Measurements from ENCODE around the gene XCR1. TPM values are rescaled to one million over a fixed set of nuclear protein-coding genes. Genes with fewer than 3 reads are reported as not detected.
"Not testable (repeated sequence)": the region's sequence is repeated elsewhere in the genome, so short reads cannot be mapped to it uniquely, and the experiment has no call there.

The XCR1 gene
- total and polyA plus RNA-seq, 2 experiments from 2014 or later, result not detected

DNA sequence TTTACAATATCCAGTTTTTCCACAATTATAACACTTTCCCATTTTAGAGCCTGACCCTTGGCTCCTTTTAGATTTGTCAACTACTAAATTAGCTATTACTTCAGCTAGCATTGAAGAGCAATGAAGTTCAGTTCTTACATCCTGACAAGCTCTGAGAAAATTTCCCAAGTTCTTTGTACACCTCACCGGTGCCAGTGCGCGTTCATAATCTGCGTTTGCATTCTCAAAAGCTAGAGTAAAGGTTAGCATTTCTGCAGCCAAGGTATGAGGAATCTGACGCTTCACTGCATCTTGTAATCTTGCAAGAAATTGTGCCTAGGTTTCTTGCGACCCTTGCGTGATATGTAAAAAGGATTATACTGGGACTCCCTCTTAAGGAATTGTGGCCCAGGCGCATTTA lies 25.2 kb upstream of the XCR1 start:
- Histone ChIP-seq H3K27me3 (replicated peaks; ENCODE audit: insufficient read depth) (peaks cover 53% of the 10 kb centered on the region), H3K27ac (no peak overlapping the region), H3K9me2 (ENCODE audit: insufficient read depth) (no peaks in the 10 kb centered on the region), H3F3A (ENCODE audit: insufficient read depth) (no peaks in the 10 kb centered on the region), H3K36me3 (ENCODE audit: low read depth) (no peaks in the 10 kb centered on the region), H2AFZ (no peak overlapping the region), H3K9ac (no peak overlapping the region), H3K9me3 (ENCODE audit: low read depth) (no peaks in the 10 kb centered on the region), H3K79me2 (ENCODE audit: insufficient read depth) (no peaks in the 10 kb centered on the region), H3K4me2 (ENCODE audit: unreplicated experiment) (no peak overlapping the region), H3K4me1 (ENCODE audit: insufficient read depth) (no peaks in the 10 kb centered on the region), H3K4me3 (no peak overlapping the region), H4K20me1 (ENCODE audit: insufficient read depth) (no peaks in the 10 kb centered on the region)
- 92% methylated on average over 8 of the region's 8 CpGs for WGBS, 2 experiments (ENCODE audit: low coverage in 1 of 2, low lambda C conversion rate in 2 of 2, missing lambda C conversion rate in 2 of 2)
- in situ Hi-C loops (cut with MboI), result no loop called here
- no peak for TF ChIP-seq EZH2 (IDR thresholded peaks at IDR 0.05; ENCODE audit: insufficient read depth, poor library complexity, severe bottlenecking)
- no peak for TF ChIP-seq EZH2phosphoT487 (IDR thresholded peaks at IDR 0.05; ENCODE audit: insufficient read depth, low read depth)
- DNase-seq, result no peak

DNA sequence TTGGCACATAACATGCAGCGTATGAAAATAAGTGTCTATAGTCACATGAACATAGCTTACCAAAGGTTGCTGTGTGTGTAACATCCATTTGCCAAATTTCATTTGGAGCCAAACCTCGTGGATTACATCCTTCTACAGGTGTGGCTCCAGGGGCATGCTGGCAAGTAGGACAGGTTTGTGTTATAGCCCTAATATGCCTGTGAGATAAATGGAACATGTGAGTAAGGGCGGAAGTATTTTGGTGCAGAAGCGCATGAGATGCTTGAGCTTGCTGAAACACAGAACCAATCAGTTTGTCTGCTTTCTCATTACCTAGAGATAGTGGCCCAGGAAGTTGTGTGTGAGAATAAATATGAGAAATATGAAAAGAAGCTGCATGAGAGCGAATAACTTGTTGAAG lies 21.8 kb upstream of the XCR1 start:
- Histone ChIP-seq H3K79me2 (ENCODE audit: insufficient read depth) (no peaks in the 10 kb centered on the region), H3K27ac (no peak overlapping the region), H2AFZ (no peak overlapping the region), H3K9me3 (ENCODE audit: low read depth) (no peaks in the 10 kb centered on the region), H3F3A (ENCODE audit: insufficient read depth) (no peaks in the 10 kb centered on the region), H3K4me3 (no peak overlapping the region), H3K9ac (no peak overlapping the region), H3K4me1 (ENCODE audit: insufficient read depth) (no peaks in the 10 kb centered on the region), H3K9me2 (ENCODE audit: insufficient read depth) (no peaks in the 10 kb centered on the region), H3K36me3 (ENCODE audit: low read depth) (no peaks in the 10 kb centered on the region), H4K20me1 (ENCODE audit: insufficient read depth) (no peaks in the 10 kb centered on the region), H3K4me2 (ENCODE audit: unreplicated experiment) (no peak overlapping the region), H3K27me3 (replicated peaks; ENCODE audit: insufficient read depth) (peaks cover 29% of the 10 kb centered on the region)
- TF ChIP-seq EZH2phosphoT487 (IDR thresholded peaks at IDR 0.05; ENCODE audit: insufficient read depth, low read depth), result no peak
- no peak for TF ChIP-seq EZH2 (IDR thresholded peaks at IDR 0.05; ENCODE audit: insufficient read depth, poor library complexity, severe bottlenecking)
- WGBS, 2 experiments (ENCODE audit: low coverage in 1 of 2, low lambda C conversion rate in 2 of 2, missing lambda C conversion rate in 2 of 2), result 69 to 70% methylated on average over 5 of the region's 5 CpGs
- in situ Hi-C loops (cut with MboI), result no loop called here
- DNase-seq, result no peak

DNA sequence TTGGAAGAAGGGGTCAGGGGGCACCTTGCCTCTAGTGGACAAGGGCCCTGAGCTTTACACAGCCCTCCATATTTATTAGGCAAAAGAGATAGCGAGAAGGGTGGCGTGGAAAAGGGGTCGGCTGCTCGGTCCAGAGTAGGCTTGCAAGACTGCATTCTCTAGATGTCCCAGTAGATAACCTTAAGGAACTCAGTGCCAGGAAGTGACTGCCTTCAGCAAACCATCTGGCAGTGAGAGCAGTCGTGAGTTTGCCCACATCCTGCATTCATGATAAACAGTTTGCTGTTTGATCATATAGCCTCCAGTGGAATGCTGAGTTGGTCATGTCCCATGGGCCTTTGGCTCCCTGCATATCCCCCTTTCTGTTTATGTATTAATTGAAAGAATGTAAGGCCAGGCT lies 18.9 kb upstream of the XCR1 start:
- H3F3A ChIP-seq (ENCODE audit: insufficient read depth); H3K9me3 ChIP-seq (ENCODE audit: low read depth); H3K36me3 ChIP-seq (ENCODE audit: low read depth); H2AFZ ChIP-seq; H3K79me2 ChIP-seq (ENCODE audit: insufficient read depth); H3K9ac ChIP-seq; H3K4me3 ChIP-seq; DNase-seq; H3K4me2 ChIP-seq (ENCODE audit: unreplicated experiment); H3K9me2 ChIP-seq (ENCODE audit: insufficient read depth); H4K20me1 ChIP-seq (ENCODE audit: insufficient read depth); H3K27ac ChIP-seq; in situ Hi-C loops (cut with MboI); H3K4me1 ChIP-seq (ENCODE audit: insufficient read depth): not testable (repeated sequence)
- WGBS, 2 experiments (ENCODE audit: low coverage in 1 of 2, low lambda C conversion rate in 2 of 2, missing lambda C conversion rate in 2 of 2), result 76 to 83% methylated on average over 5 of the region's 5 CpGs
- H3K27me3 ChIP-seq (replicated peaks; ENCODE audit: insufficient read depth), result peaks cover 28% of the 10 kb centered on the region

DNA sequence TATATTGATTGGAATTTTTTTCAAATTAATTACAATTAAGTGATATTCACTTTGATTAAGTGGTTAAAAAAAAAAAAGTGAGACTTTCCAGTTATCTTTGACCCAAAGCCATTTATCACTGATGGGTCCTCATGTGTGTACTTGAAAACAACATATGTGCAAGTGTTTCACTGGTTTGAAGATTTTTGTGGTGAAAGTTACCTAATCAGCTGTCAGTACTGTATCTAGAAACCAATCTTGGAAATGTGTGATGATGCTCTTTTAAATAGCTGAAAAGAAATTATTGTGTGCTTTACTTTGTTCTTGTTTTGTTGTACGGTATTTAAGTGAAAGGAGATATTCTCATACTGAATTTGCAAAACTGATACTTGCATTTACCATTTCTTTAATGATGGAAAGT lies 11.6 kb upstream of the XCR1 start:
- Histone ChIP-seq H3K9ac (no peak overlapping the region), H4K20me1 (ENCODE audit: insufficient read depth) (no peaks in the 10 kb centered on the region), H3K4me2 (ENCODE audit: unreplicated experiment) (no peak overlapping the region), H3F3A (ENCODE audit: insufficient read depth) (no peaks in the 10 kb centered on the region), H2AFZ (no peak overlapping the region), H3K9me2 (ENCODE audit: insufficient read depth) (no peaks in the 10 kb centered on the region), H3K4me3 (no peak overlapping the region), H3K79me2 (ENCODE audit: insufficient read depth) (no peaks in the 10 kb centered on the region), H3K4me1 (ENCODE audit: insufficient read depth) (no peaks in the 10 kb centered on the region), H3K27ac (no peak overlapping the region), H3K27me3 (replicated peaks; ENCODE audit: insufficient read depth) (peaks cover 22% of the 10 kb centered on the region), H3K9me3 (ENCODE audit: low read depth) (no peaks in the 10 kb centered on the region), H3K36me3 (ENCODE audit: low read depth) (no peaks in the 10 kb centered on the region)
- DNase-seq, result no peak
- TF ChIP-seq EZH2 (IDR thresholded peaks at IDR 0.05; ENCODE audit: insufficient read depth, poor library complexity, severe bottlenecking) (no peak), EZH2phosphoT487 (IDR thresholded peaks at IDR 0.05; ENCODE audit: insufficient read depth, low read depth) (no peak)
- in situ Hi-C loops (cut with MboI), result no loop called here
- 80 to 87% methylated on average over 1 of the region's 1 CpG for WGBS, 2 experiments (ENCODE audit: low coverage in 1 of 2, low lambda C conversion rate in 2 of 2, missing lambda C conversion rate in 2 of 2)

DNA sequence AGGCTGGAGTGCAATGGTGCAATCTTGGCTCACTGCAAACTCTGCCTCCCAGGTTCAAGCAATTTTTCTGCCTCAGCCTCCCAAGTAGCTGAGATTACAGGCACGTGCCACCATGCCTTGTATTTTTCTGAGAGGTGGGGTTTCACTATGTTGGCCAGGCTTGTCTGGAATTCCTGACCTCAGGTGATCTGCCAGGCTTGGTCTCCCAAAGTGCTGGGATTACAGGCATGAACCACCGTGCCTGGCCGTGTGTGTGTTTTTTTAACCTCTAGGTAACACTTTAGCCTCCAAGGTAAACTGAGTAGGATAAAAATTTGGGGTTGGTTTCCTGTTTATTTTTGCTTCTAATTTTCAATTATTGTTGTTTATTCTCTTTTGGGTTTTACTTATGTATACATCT lies 10.8 kb upstream of the XCR1 start:
- H3K9me2 ChIP-seq (ENCODE audit: insufficient read depth); H3K79me2 ChIP-seq (ENCODE audit: insufficient read depth); H3K4me1 ChIP-seq (ENCODE audit: insufficient read depth); H3K27ac ChIP-seq; DNase-seq; H3K4me3 ChIP-seq; H2AFZ ChIP-seq; H3K4me2 ChIP-seq (ENCODE audit: unreplicated experiment); H3K9ac ChIP-seq; H3F3A ChIP-seq (ENCODE audit: insufficient read depth); H4K20me1 ChIP-seq (ENCODE audit: insufficient read depth); H3K9me3 ChIP-seq (ENCODE audit: low read depth); H3K36me3 ChIP-seq (ENCODE audit: low read depth); in situ Hi-C loops (cut with MboI): not testable (repeated sequence)
- peaks cover 23% of the 10 kb centered on the region for H3K27me3 ChIP-seq (replicated peaks; ENCODE audit: insufficient read depth)
- 68 to 77% methylated on average over 3 of the region's 3 CpGs for whole genome bisulfite sequencing, 2 experiments (ENCODE audit: low coverage in 1 of 2, low lambda C conversion rate in 2 of 2, missing lambda C conversion rate in 2 of 2)

Measured in GM23248 (cell line).